Measurements from ENCODE around the gene RAB14.

GRCh38 chr9:121216271-121216805, 14.7 kb upstream of the RAB14 start:
- TF ChIP-seq GATA2 (IDR thresholded peaks at IDR 0.05; ENCODE audit: low read depth, low read length) (no peak), GATA3 (IDR thresholded peaks at IDR 0.05; ENCODE audit: low read depth, low read length) (no peak)

Data from SH-SY5Y (cell line).